NB4 (cell line): ENCODE measurements around the gene INSIG2.

Experiments used
- POLR2A ChIP-seq: IDR thresholded peaks from 2 replicates; pipeline ENCODE4 v1.6.1; 2011; ENCODE audit warnings: mild to moderate bottlenecking; ENCODE audit not compliant: insufficient read length; ENCODE audit errors: extremely low read depth
- TF ChIP-seq, protein P1 (sequence below): IDR thresholded peaks from one replicate; pipeline ENCODE4 v1.5.1; 2012; ENCODE audit warnings: low read depth, low read length

DNA sequence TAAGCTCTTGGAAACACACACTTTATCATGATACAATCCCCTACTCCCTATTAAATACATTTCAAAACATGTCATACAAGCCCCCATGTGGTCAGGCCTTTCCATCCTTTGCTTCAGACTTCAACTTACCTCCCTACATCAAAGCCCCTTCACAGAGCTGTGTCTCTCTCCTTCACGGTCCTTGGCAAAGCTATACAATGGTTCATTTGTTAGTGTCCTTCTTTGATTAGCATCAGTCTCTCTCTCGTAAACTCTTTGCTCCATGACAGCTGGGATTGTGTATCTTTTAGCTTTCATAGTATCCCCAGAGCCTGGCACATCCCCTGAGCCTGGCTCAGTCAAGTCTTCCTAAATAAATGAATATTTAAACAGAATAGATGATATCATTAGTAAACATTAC is 25.6 kb upstream of the INSIG2 start:
- TF ChIP-seq, protein P1, sequence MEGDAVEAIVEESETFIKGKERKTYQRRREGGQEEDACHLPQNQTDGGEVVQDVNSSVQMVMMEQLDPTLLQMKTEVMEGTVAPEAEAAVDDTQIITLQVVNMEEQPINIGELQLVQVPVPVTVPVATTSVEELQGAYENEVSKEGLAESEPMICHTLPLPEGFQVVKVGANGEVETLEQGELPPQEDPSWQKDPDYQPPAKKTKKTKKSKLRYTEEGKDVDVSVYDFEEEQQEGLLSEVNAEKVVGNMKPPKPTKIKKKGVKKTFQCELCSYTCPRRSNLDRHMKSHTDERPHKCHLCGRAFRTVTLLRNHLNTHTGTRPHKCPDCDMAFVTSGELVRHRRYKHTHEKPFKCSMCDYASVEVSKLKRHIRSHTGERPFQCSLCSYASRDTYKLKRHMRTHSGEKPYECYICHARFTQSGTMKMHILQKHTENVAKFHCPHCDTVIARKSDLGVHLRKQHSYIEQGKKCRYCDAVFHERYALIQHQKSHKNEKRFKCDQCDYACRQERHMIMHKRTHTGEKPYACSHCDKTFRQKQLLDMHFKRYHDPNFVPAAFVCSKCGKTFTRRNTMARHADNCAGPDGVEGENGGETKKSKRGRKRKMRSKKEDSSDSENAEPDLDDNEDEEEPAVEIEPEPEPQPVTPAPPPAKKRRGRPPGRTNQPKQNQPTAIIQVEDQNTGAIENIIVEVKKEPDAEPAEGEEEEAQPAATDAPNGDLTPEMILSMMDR = no peak
- TF ChIP-seq POLR2A = no peak
